K562 (cell line): ENCODE results near the gene FRYL. TPM values are rescaled to one million over a fixed set of nuclear protein-coding genes. Genes with fewer than 3 reads are reported as not detected.

ENCODE experiments used
- CBX3 ChIP-seq, 2 experiments: IDR thresholded peaks; 1 replicate in 1 of 2; 2 replicates in 1 of 2; pipeline ENCODE4 v1.6.1; 2012; ENCODE audit warnings: inconsistent platforms in 2 of 2, low read length in 2 of 2, borderline replicate concordance in 1 of 2, control low read depth in 1 of 2
- CHD7 ChIP-seq: fragments of 200-600 bp; sonication (generic); IDR thresholded peaks from one replicate; pipeline ENCODE4 v1.6.1; 2012; ENCODE audit warnings: mild to moderate bottlenecking, low read depth, low read length, inconsistent platforms
- EP300 ChIP-seq: IDR thresholded peaks from 2 replicates; pipeline ENCODE4 v1.6.1; 2012; ENCODE audit warnings: low read length, improper control_type of control experiment
- HCFC1 ChIP-seq: IDR thresholded peaks from 2 replicates; pipeline ENCODE4 v1.6.1; 2012; ENCODE audit warnings: low read depth, low read length, improper control_type of control experiment
- HSF4 ChIP-seq: fragments of 250-450 bp; sonication (Bioruptor Pico); IDR thresholded peaks from 2 replicates; pipeline ENCODE4 v2.1.2; 2022; ENCODE audit warnings: mild to moderate bottlenecking, moderate library complexity, borderline replicate concordance
- POLR2AphosphoS5 ChIP-seq: IDR thresholded peaks from 2 replicates; pipeline ENCODE4 v1.6.1; 2011; ENCODE audit warnings: mild to moderate bottlenecking, low read depth, low read length, moderate library complexity; ENCODE audit not compliant: control insufficient read depth, insufficient read depth
- SMAD3 ChIP-seq: fragments of 450-650 bp; formaldehyde crosslinking; conservative IDR thresholded peaks from 2 replicates; pipeline ENCODE4 v1.4.0; 2020; ENCODE audit warnings: mild to moderate bottlenecking
- TCF3 ChIP-seq: sonication (generic); formaldehyde crosslinking; IDR thresholded peaks from 2 replicates; pipeline ENCODE4 v1.4.0; 2020; ENCODE audit warnings: mild to moderate bottlenecking, missing genetic modification reagents
- ZNF511 ChIP-seq: sonication (generic); formaldehyde crosslinking; IDR thresholded peaks from 2 replicates; pipeline ENCODE4 v1.8.0; 2022; ENCODE audit warnings: mild to moderate bottlenecking, missing genetic modification reagents
- ZNF592 ChIP-seq: fragments of 450-650 bp; IDR thresholded peaks from 2 replicates; pipeline ENCODE4 v1.6.1; 2017; ENCODE audit warnings: antibody characterized with exemption, mild to moderate bottlenecking
- polyA plus RNA-seq, 8 experiments: library from polyadenylated mRNA; depleted of rRNA in 4 of 8; stranded (reverse) in 5 of 8; unstranded in 3 of 8; fragments of >200 nt; fragmentation: Nextera tagmentation in 2 of 8; fragmentation: Illumina TruSeq in 1 of 8; extraction: Ambion mirVana in 2 of 8; extraction: Trizol in 1 of 8; gene quantifications; 2 replicates each; pipeline versions ENCODE4 v1.2.1 to v1.2.3, GENCODE V29; 2011 to 2014; ENCODE audit warnings: inconsistent platforms in 1 of 8, missing spikeins in 1 of 8
- total RNA-seq, 7 experiments: library from RNA; depleted of rRNA in 6 of 7; stranded (reverse); fragments of >200 nt in 6 of 7; fragmentation: Illumina TruSeq in 2 of 7; extraction: Trizol in 2 of 7; gene quantifications; 2 replicates each; pipeline versions ENCODE4 v1.2.1 to v1.2.3, GENCODE V29; 2011 to 2021; ENCODE audit warnings: low replicate concordance in 1 of 7

Gene FRYL
- total and polyA plus RNA-seq, 9 of the 15 experiments (the other 6 are each of a cell fraction or from before 2014, with no cell fraction given): 7.2 to 34.9 (median 15.9) TPM

- TF ChIP-seq CHD7 (no peak), TCF3 (CRISPR knock-in tag) (peak; percentile 58), SMAD3 (no peak), POLR2AphosphoS5 (peak; percentile 19; the same call in 1 of the 2 replicates), EP300 (peak; percentile 55; the same call in 1 of the 2 replicates), HSF4 (CRISPR knock-in tag) (no peak), HCFC1 (peak; percentile 3; the same call in 1 of the 2 replicates), ZNF511 (CRISPR knock-in tag) (no peak), ZNF592 (peak; percentile 67; the same call in 1 of the 2 replicates), CBX3 (IDR thresholded peaks at IDR 0.05; ENCODE audit: borderline replicate concordance in 1 of 2, low read length in 2 of 2) (0 out of 3 replicates have a peak, but pooled peaks of 1 of the 2 experiments have one; percentile 14)
Observed at GRCh38 chr4:48483006-48483776, 296.9 kb downstream of the FRYL start, which contains the start of gene SLC10A4 (continued).
